H1 (cell line): ENCODE results near the gene RBBP5. TPM values are rescaled to one million over a fixed set of nuclear protein-coding genes. Genes with fewer than 3 reads are reported as not detected.

Source experiments
- CTCF ChIA-PET: fragments of 300-600 bp; sonication (Branson Sonifier 250); formaldehyde crosslinking; loops from one replicate; lab custom pipeline; 2021; ENCODE audit not compliant: partially characterized antibody; lab: Charles Lee
- POLR2A ChIA-PET: fragments of 300-600 bp; sonication (Branson Sonifier 250); formaldehyde crosslinking; loops from one replicate; lab custom pipeline; 2021; ENCODE audit warnings: inconsistent platforms; ENCODE audit not compliant: partially characterized antibody; lab: Charles Lee
- DNase-seq, 2 experiments: peaks; one replicate each; pipeline versions ENCODE4 v3.0.0 to v3.0.0-alpha.2; 2010 to 2022; ENCODE audit warnings: low spot score in 2 of 2, low read depth in 1 of 2, mixed read lengths in 1 of 2
- FAIRE-seq: peaks from 2 replicates; lab custom pipeline; 2011; peaks lifted over from hg19 to GRCh38; lab: Jason Lieb, UNC
- H2AFZ ChIP-seq: 2 replicates; pipeline ENCODE4 v1.8.1; 2012; ENCODE audit warnings: low read length, inconsistent platforms
- H2AK5ac ChIP-seq: 2 replicates; pipeline ENCODE4 v1.6.1; 2013; ENCODE audit warnings: low read depth, low read length
- H2BK120ac ChIP-seq: replicated peaks from 2 replicates; pipeline ENCODE3; 2013; ENCODE audit warnings: low read depth, low read length, inconsistent platforms
- H2BK12ac ChIP-seq: 2 replicates; pipeline ENCODE4 v1.6.1; 2013; ENCODE audit warnings: low read depth, low read length
- H2BK15ac ChIP-seq: 2 replicates; pipeline ENCODE4 v1.6.1; 2013; ENCODE audit warnings: low read length
- H2BK20ac ChIP-seq: 2 replicates; pipeline ENCODE4 v1.6.1; 2013; ENCODE audit warnings: low read length
- H2BK5ac ChIP-seq: 2 replicates; pipeline ENCODE4 v1.6.1; 2013; ENCODE audit warnings: low read depth, low read length
- H3K14ac ChIP-seq: 2 replicates; pipeline ENCODE4 v1.6.1; 2013; ENCODE audit warnings: inconsistent platforms; ENCODE audit not compliant: insufficient read length
- H3K18ac ChIP-seq: 2 replicates; pipeline ENCODE4 v1.6.1; 2013; ENCODE audit warnings: low read length; ENCODE audit errors: extremely low read depth
- H3K23ac ChIP-seq: 2 replicates; pipeline ENCODE4 v1.6.1; 2013; ENCODE audit warnings: inconsistent platforms; ENCODE audit not compliant: insufficient read length
- H3K23me2 ChIP-seq: 2 replicates; pipeline ENCODE4 v1.6.1; 2013; ENCODE audit warnings: low read depth, low read length
- H3K27ac ChIP-seq: 2 replicates; pipeline ENCODE4 v1.6.1; 2011; ENCODE audit warnings: low read depth, low read length, inconsistent platforms
- H3K27me3 ChIP-seq, 4 experiments: replicated peaks in 1 of 4; 1 replicate in 1 of 4; 2 replicates in 3 of 4; pipeline versions ENCODE4 v1.6.1 to v1.8.1; 2011 to 2013; ENCODE audit warnings: low read length in 3 of 4, mild to moderate bottlenecking in 3 of 4, inconsistent platforms in 2 of 4, mixed read lengths in 2 of 4, moderate library complexity in 1 of 4; ENCODE audit not compliant: control insufficient read depth in 3 of 4, insufficient read depth in 3 of 4; ENCODE audit errors: extremely low read depth in 1 of 4
- H3K36me3 ChIP-seq, 4 experiments: 2 replicates each; pipeline versions ENCODE4 v1.6.1 to v1.8.1; 2011 to 2013; ENCODE audit warnings: mild to moderate bottlenecking in 4 of 4, low read length in 3 of 4, moderate library complexity in 2 of 4, control low read depth in 1 of 4, inconsistent platforms in 1 of 4; ENCODE audit not compliant: insufficient read depth in 4 of 4, control insufficient read depth in 2 of 4
- H3K4ac ChIP-seq: replicated peaks from 2 replicates; pipeline ENCODE3; 2013; ENCODE audit warnings: low read length, low read depth, mixed read lengths, inconsistent platforms; ENCODE audit not compliant: insufficient read length
- H3K4me1 ChIP-seq, 4 experiments: replicated peaks in 1 of 4; 1 replicate in 1 of 4; 2 replicates in 3 of 4; pipeline versions ENCODE4 v1.6.1 to v1.8.1; 2011 to 2013; ENCODE audit warnings: low read length in 3 of 4, inconsistent platforms in 2 of 4, mixed read lengths in 1 of 4; ENCODE audit not compliant: insufficient read depth in 4 of 4, control insufficient read depth in 3 of 4
- H3K4me2 ChIP-seq, 2 experiments: 2 replicates each; pipeline versions ENCODE4 v1.6.1 to v1.8.1; 2011 to 2013; ENCODE audit warnings: low read depth in 2 of 2, low read length in 2 of 2, control low read depth in 1 of 2, inconsistent platforms in 1 of 2, mild to moderate bottlenecking in 1 of 2; ENCODE audit not compliant: insufficient read depth in 1 of 2
- H3K4me3 ChIP-seq, 4 experiments: fragments of 200-600, 300-600 bp in 1 of 4; sonication (generic), shearing (Covaris generic), sonication (Bioruptor Twin) in 1 of 4; 2 replicates each; pipeline versions ENCODE4 v1.5.1 to v1.8.1; 2011 to 2016; ENCODE audit warnings: low read length in 4 of 4, low read depth in 3 of 4, control low read depth in 2 of 4, inconsistent platforms in 2 of 4, mild to moderate bottlenecking in 2 of 4, mixed read lengths in 1 of 4, moderate library complexity in 1 of 4; ENCODE audit not compliant: insufficient read depth in 2 of 4; ENCODE audit errors: extremely low read depth in 1 of 4
- H3K56ac ChIP-seq: replicated peaks from 2 replicates; pipeline ENCODE3; 2013; ENCODE audit warnings: low read depth, mild to moderate bottlenecking, mixed read lengths, low read length, inconsistent platforms; ENCODE audit not compliant: insufficient read length
- H3K79me1 ChIP-seq: 2 replicates; pipeline ENCODE4 v1.6.1; 2013; ENCODE audit warnings: low read depth, low read length, control low read depth
- H3K79me2 ChIP-seq, 2 experiments: 2 replicates each; pipeline versions ENCODE4 v1.6.1 to v1.8.1; 2012 to 2013; ENCODE audit warnings: low read length in 2 of 2, mild to moderate bottlenecking in 2 of 2, inconsistent platforms in 1 of 2; ENCODE audit not compliant: insufficient read depth in 2 of 2, control insufficient read depth in 1 of 2
- H3K9ac ChIP-seq, 4 experiments: replicated peaks in 1 of 4; 1 replicate in 1 of 4; 2 replicates in 3 of 4; pipeline versions ENCODE4 v1.6.1 to v1.8.1; 2011 to 2013; ENCODE audit warnings: low read depth in 3 of 4, low read length in 3 of 4, control low read depth in 2 of 4, mild to moderate bottlenecking in 2 of 4, moderate library complexity in 2 of 4, inconsistent platforms in 1 of 4; ENCODE audit errors: extremely low read depth in 1 of 4
- H3K9me3 ChIP-seq, 2 experiments: 2 replicates each; pipeline versions ENCODE4 v1.6.1 to v1.8.1; 2012 to 2013; ENCODE audit warnings: mild to moderate bottlenecking in 2 of 2, moderate library complexity in 2 of 2, control low read depth in 1 of 2, inconsistent platforms in 1 of 2, low read depth in 1 of 2, low read length in 1 of 2, mixed read lengths in 1 of 2; ENCODE audit not compliant: insufficient read depth in 2 of 2
- H4K20me1 ChIP-seq, 2 experiments: replicated peaks in 1 of 2; 2 replicates each; pipeline versions ENCODE3 to v1.8.1; 2011 to 2013; ENCODE audit warnings: inconsistent platforms in 2 of 2, low read length in 2 of 2, mild to moderate bottlenecking in 1 of 2; ENCODE audit not compliant: insufficient read depth in 2 of 2, control insufficient read depth in 1 of 2
- H4K5ac ChIP-seq: 2 replicates; pipeline ENCODE4 v1.6.1; 2013; ENCODE audit warnings: low read length, low read depth, mixed read lengths, inconsistent platforms; ENCODE audit not compliant: insufficient read length
- H4K8ac ChIP-seq: 2 replicates; pipeline ENCODE4 v1.8.0; 2013; ENCODE audit warnings: mild to moderate bottlenecking, moderate library complexity, low read length, inconsistent platforms; ENCODE audit not compliant: insufficient read depth; ENCODE audit errors: extremely low read depth
- H4K91ac ChIP-seq: replicated peaks from 2 replicates; pipeline ENCODE3; 2013; ENCODE audit warnings: low read length, mixed read lengths, inconsistent platforms; ENCODE audit not compliant: insufficient read length
- CREB1 ChIP-seq: IDR thresholded peaks from 2 replicates; pipeline ENCODE4 v1.6.1; 2012; ENCODE audit warnings: inconsistent platforms
- CTCF ChIP-seq, 3 experiments: IDR thresholded peaks; 1 replicate in 2 of 3; 2 replicates in 1 of 3; pipeline versions ENCODE4 v1.5.1 to v1.6.1; 2011; ENCODE audit warnings: low read length in 3 of 3, mild to moderate bottlenecking in 3 of 3, inconsistent platforms in 2 of 3, low read depth in 1 of 3, moderate library complexity in 1 of 3; ENCODE audit not compliant: insufficient read depth in 1 of 3; ENCODE audit errors: control extremely low read depth in 1 of 3
- POLR2AphosphoS5 ChIP-seq: IDR thresholded peaks from 2 replicates; pipeline ENCODE4 v1.6.1; 2011; ENCODE audit warnings: low read depth, low read length
- RAD21 ChIP-seq, 2 experiments: IDR thresholded peaks in 1 of 2; conservative IDR thresholded peaks in 1 of 2; 2 replicates each; pipeline ENCODE4 v1.6.1; 2011; ENCODE audit warnings: low read depth in 2 of 2, low read length in 2 of 2, improper control_type of control experiment in 1 of 2, inconsistent platforms in 1 of 2, mild to moderate bottlenecking in 1 of 2, moderate library complexity in 1 of 2
- WGBS, 2 experiments: shearing (Covaris generic) in 1 of 2; methylation state at CpG; one replicate each; pipeline versions ENCODE4 v1.1.6 to v1.1.7; 2013 to 2015; ENCODE audit warnings: low lambda C conversion rate in 2 of 2, mixed read lengths in 2 of 2, inconsistent platforms in 1 of 2, low coverage in 1 of 2, missing lambda C conversion rate in 1 of 2; ENCODE audit not compliant: insufficient replicate concordance in 2 of 2, insufficient coverage in 1 of 2, insufficient read length in 1 of 2; ENCODE audit errors: extremely low coverage in 1 of 2, missing lambda C conversion rate in 1 of 2; 5-methylcytosine and 5-hydroxymethylcytosine counted together
- polyA plus RNA-seq, 7 experiments: library from polyadenylated mRNA; depleted of rRNA in 3 of 7; stranded (reverse) in 5 of 7; unstranded in 2 of 7; fragments of >200 nt in 5 of 7; fragments of 200-250 nt in 2 of 7; gene quantifications; 1 replicate in 5 of 7; 2 replicates in 1 of 7; 4 replicates in 1 of 7; pipeline versions ENCODE4 v1.2.1 to v1.2.3, GENCODE V29; 2011 to 2013; ENCODE audit warnings: missing spikeins in 2 of 7, mixed read lengths in 2 of 7
- total RNA-seq: library from RNA; stranded (reverse); fragmentation: NEBNext Ultra II Directional; extraction: Animal tissue kit (Norgen Biotek cat#: 25700); gene quantifications from 2 replicates; pipeline ENCODE4 v1.2.1, GENCODE V29; 2021

Gene RBBP5
- total and polyA plus RNA-seq, 2 of the 8 experiments (the other 6 are each of a cell fraction or from before 2014, with no cell fraction given) = 6.7 to 21.5 TPM

GRCh38 chr1:205141236-205142101 is 19.7 kb upstream of the RBBP5 start:
- Histone ChIP-seq H2BK120ac (no peak overlapping the region), H3K79me1 (no peaks in the 10 kb centered on the region), H3K14ac (no peak overlapping the region), H4K8ac (no peak overlapping the region), H3K27ac (no peak overlapping the region), H2AFZ (no peak overlapping the region), H2AK5ac (0 out of 2 replicates have a peak overlapping the region, but pooled peaks have one; percentile 5), H4K91ac (no peak overlapping the region), H4K20me1 (peaks cover 0 to 1% of the 10 kb centered on the region in 2 experiments), H3K27me3 (no peaks in the 10 kb centered on the region), H2BK12ac (no peak overlapping the region), H3K18ac (no peak overlapping the region), H3K4me1 (peaks cover 0 to 3% (median 1%) of the 10 kb centered on the region in 4 experiments; a peak in 2 of 7 replicates), H3K56ac (no peak overlapping the region), H2BK15ac (0 out of 2 replicates have a peak overlapping the region, but pooled peaks have one; percentile 50), H3K9me3 (peaks cover 0 to 2% of the 10 kb centered on the region in 2 experiments; a peak in 1 of 4 replicates), H4K5ac (no peak overlapping the region), H3K4me2 (no peak overlapping the region), H3K9ac (no peak overlapping the region), H2BK5ac (no peak overlapping the region), H3K79me2 (no peaks in the 10 kb centered on the region), H2BK20ac (no peak overlapping the region; the same call in 1 of the 2 replicates), H3K4ac (no peak overlapping the region), H3K23me2 (no peaks in the 10 kb centered on the region), H3K36me3 (no peaks in the 10 kb centered on the region), H3K23ac (no peak overlapping the region), H3K4me3 (no peak overlapping the region)
- 53% methylated on average over 12 of the region's 12 CpGs; no CpG with 5 or more reads in 1 of the 2 experiments for WGBS, 2 experiments
- ChIA-PET CTCF (interaction anchor here (0.7 to 4.5 kb wide), 56 partner anchors 8 to 261 kb away, joined by 3 to 46 read pairs (median 4); partner anchors contain the start of genes RBBP5, TMCC2 and TMEM81), POLR2A (interaction anchor here (0.9 to 1.6 kb wide), 5 partner anchors 17 to 104 kb away, joined by 3 to 6 read pairs (median 3); partner anchors contain the start of gene RBBP5)
- TF ChIP-seq CTCF (IDR thresholded peaks at IDR 0.05; ENCODE audit: control extremely low read depth in 1 of 3, insufficient read depth in 1 of 3, low read depth in 1 of 3, low read length in 3 of 3) = peak; percentile 17 to 83 (median 79)
- 0 out of 2 replicates have a peak, but pooled peaks have one; percentile 11 for TF ChIP-seq CREB1
- no peak for TF ChIP-seq POLR2AphosphoS5
- peak; percentile 61 to 71 for TF ChIP-seq RAD21 (IDR thresholded peaks at IDR 0.05 in 1 of 2, conservative IDR thresholded peaks at IDR 0.05 in 1 of 2; ENCODE audit: low read depth in 2 of 2, low read length in 2 of 2)
- DNase-seq (peak; percentile 57 to 87), FAIRE-seq (peak; percentile 39)
